Measurements from ENCODE around the gene MTHFR. TPM values are rescaled to one million over a fixed set of nuclear protein-coding genes. Genes with fewer than 3 reads are reported as not detected.

Gene MTHFR
- polyA plus RNA-seq, 1 of the 3 experiments (the other 2 are of a cell fraction) = 5.3 TPM

DNA sequence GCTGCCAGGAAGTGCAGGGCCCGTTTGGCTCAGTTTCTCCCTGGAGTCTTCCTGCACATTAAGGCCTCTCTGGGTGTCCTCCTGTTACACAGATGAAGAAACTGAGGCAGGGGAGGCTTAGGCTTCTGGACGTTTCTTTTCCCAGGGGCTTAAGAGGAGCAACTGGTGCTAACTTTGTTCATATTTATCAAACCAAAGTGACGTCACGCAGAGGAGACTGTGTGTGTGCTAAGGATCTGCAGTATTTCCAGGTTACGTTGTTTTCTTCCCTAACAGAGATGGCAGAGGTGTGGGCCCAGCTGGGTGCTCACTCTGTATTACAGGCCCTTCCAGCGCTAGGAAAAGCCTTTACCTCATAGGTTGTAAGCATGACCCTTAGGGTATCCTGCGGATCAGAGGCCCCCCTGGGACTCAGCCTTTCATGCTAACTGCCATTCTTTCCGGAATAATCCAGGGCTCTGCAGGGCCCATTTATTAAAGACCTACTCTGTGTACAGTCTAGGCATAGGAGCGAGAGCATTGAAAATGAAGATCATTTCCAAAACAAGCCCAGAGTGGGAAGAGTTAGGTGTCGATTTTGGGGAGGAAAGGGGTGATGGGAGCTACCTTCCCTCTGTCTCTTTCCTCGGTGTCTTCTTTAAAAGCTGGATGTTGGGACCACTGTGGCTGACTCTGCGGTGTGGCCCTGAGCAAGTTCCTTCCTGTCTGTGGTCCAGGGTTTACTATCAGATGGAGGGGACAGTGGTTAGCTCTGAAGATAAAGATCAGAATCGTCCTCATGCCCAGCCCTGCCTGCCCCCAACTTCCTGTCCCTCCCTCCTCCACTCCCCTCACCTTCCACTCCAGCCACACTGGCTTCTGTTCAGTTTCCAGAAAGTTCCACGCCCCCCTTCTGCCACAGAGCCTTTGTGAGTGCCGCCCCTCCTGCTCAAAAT, 65.2 kb downstream of the MTHFR start (continued):
- TF ChIP-seq POLR2AphosphoS5 (IDR thresholded peaks at IDR 0.05; ENCODE audit: low read depth, low read length) (no peak), ELF1 (IDR thresholded peaks at IDR 0.05) (no peak), GABPA (IDR thresholded peaks at IDR 0.05; ENCODE audit: low read depth) (no peak)
- TF ChIP-seq, protein P1, sequence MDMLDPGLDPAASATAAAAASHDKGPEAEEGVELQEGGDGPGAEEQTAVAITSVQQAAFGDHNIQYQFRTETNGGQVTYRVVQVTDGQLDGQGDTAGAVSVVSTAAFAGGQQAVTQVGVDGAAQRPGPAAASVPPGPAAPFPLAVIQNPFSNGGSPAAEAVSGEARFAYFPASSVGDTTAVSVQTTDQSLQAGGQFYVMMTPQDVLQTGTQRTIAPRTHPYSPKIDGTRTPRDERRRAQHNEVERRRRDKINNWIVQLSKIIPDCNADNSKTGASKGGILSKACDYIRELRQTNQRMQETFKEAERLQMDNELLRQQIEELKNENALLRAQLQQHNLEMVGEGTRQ (IDR thresholded peaks at IDR 0.05; ENCODE audit: borderline replicate concordance, low read depth, low read length) = no peak
- TF ChIP-seq, protein P2, sequence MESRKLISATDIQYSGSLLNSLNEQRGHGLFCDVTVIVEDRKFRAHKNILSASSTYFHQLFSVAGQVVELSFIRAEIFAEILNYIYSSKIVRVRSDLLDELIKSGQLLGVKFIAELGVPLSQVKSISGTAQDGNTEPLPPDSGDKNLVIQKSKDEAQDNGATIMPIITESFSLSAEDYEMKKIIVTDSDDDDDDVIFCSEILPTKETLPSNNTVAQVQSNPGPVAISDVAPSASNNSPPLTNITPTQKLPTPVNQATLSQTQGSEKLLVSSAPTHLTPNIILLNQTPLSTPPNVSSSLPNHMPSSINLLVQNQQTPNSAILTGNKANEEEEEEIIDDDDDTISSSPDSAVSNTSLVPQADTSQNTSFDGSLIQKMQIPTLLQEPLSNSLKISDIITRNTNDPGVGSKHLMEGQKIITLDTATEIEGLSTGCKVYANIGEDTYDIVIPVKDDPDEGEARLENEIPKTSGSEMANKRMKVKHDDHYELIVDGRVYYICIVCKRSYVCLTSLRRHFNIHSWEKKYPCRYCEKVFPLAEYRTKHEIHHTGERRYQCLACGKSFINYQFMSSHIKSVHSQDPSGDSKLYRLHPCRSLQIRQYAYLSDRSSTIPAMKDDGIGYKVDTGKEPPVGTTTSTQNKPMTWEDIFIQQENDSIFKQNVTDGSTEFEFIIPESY (IDR thresholded peaks at IDR 0.05; ENCODE audit: borderline replicate concordance, low read depth) = no peak

DNA sequence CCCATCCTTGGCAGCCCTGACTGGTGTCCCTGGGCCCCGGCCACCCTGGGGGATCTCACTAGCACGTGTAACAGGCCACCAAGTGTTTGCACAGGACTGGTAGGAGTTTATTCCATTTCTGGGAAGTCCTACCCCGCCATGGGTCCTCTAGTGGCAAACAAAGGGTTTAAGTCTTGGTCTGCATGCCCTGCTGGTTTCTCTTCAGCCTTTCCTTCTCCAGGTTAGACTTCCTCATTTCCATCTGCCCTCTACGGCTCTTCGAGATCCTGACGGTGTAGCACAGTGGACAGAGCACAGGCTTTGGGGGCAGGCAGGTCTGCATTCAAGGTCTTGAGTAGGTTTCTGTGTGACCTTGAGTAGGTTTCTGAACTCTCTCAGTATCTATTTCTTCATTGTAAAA, 67.0 kb downstream of the MTHFR start:
- H3K4me1 ChIP-seq (ENCODE audit: control insufficient read depth in 1 of 2, insufficient read depth in 2 of 2, low read depth in 1 of 2, low read length in 1 of 2) = peaks cover 0 to 18% of the 10 kb centered on the region in 2 experiments; a peak in 2 of 4 replicates
- TF ChIP-seq POLR2AphosphoS5 (IDR thresholded peaks at IDR 0.05; ENCODE audit: low read depth, low read length) (no peak), NRF1 (IDR thresholded peaks at IDR 0.05; ENCODE audit: low read depth, low read length) (no peak), FOXM1 (IDR thresholded peaks at IDR 0.05; ENCODE audit: low read depth) (no peak), YY1 (IDR thresholded peaks at IDR 0.05; ENCODE audit: low read depth) (no peak), RFX5 (IDR thresholded peaks at IDR 0.05; ENCODE audit: low read length) (no peak), CHD2 (IDR thresholded peaks at IDR 0.05; ENCODE audit: low read length, partially characterized antibody) (no peak), GABPA (IDR thresholded peaks at IDR 0.05; ENCODE audit: low read depth) (no peak), TEAD4 (IDR thresholded peaks at IDR 0.05; ENCODE audit: borderline replicate concordance, insufficient read depth) (no peak), ELF1 (IDR thresholded peaks at IDR 0.05) (no peak), RAD21 (IDR thresholded peaks at IDR 0.05; ENCODE audit: low read length) (no peak), MXI1 (IDR thresholded peaks at IDR 0.05; ENCODE audit: low read depth, low read length) (no peak)
- TF ChIP-seq, protein P3, sequence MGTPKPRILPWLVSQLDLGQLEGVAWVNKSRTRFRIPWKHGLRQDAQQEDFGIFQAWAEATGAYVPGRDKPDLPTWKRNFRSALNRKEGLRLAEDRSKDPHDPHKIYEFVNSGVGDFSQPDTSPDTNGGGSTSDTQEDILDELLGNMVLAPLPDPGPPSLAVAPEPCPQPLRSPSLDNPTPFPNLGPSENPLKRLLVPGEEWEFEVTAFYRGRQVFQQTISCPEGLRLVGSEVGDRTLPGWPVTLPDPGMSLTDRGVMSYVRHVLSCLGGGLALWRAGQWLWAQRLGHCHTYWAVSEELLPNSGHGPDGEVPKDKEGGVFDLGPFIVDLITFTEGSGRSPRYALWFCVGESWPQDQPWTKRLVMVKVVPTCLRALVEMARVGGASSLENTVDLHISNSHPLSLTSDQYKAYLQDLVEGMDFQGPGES (IDR thresholded peaks at IDR 0.05; ENCODE audit: low read depth, low read length) = no peak
- TF ChIP-seq, protein P4, sequence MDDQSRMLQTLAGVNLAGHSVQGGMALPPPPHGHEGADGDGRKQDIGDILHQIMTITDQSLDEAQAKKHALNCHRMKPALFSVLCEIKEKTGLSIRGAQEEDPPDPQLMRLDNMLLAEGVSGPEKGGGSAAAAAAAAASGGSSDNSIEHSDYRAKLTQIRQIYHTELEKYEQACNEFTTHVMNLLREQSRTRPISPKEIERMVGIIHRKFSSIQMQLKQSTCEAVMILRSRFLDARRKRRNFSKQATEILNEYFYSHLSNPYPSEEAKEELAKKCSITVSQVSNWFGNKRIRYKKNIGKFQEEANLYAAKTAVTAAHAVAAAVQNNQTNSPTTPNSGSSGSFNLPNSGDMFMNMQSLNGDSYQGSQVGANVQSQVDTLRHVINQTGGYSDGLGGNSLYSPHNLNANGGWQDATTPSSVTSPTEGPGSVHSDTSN (IDR thresholded peaks at IDR 0.05) = no peak
- TF ChIP-seq, protein P1 (IDR thresholded peaks at IDR 0.05; ENCODE audit: borderline replicate concordance, low read depth, low read length) = no peak
- TF ChIP-seq, protein P5, sequence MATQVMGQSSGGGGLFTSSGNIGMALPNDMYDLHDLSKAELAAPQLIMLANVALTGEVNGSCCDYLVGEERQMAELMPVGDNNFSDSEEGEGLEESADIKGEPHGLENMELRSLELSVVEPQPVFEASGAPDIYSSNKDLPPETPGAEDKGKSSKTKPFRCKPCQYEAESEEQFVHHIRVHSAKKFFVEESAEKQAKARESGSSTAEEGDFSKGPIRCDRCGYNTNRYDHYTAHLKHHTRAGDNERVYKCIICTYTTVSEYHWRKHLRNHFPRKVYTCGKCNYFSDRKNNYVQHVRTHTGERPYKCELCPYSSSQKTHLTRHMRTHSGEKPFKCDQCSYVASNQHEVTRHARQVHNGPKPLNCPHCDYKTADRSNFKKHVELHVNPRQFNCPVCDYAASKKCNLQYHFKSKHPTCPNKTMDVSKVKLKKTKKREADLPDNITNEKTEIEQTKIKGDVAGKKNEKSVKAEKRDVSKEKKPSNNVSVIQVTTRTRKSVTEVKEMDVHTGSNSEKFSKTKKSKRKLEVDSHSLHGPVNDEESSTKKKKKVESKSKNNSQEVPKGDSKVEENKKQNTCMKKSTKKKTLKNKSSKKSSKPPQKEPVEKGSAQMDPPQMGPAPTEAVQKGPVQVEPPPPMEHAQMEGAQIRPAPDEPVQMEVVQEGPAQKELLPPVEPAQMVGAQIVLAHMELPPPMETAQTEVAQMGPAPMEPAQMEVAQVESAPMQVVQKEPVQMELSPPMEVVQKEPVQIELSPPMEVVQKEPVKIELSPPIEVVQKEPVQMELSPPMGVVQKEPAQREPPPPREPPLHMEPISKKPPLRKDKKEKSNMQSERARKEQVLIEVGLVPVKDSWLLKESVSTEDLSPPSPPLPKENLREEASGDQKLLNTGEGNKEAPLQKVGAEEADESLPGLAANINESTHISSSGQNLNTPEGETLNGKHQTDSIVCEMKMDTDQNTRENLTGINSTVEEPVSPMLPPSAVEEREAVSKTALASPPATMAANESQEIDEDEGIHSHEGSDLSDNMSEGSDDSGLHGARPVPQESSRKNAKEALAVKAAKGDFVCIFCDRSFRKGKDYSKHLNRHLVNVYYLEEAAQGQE (IDR thresholded peaks at IDR 0.05; ENCODE audit: low read depth, low read length) = no peak
- TF ChIP-seq, protein P6, sequence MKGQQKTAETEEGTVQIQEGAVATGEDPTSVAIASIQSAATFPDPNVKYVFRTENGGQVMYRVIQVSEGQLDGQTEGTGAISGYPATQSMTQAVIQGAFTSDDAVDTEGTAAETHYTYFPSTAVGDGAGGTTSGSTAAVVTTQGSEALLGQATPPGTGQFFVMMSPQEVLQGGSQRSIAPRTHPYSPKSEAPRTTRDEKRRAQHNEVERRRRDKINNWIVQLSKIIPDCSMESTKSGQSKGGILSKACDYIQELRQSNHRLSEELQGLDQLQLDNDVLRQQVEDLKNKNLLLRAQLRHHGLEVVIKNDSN (IDR thresholded peaks at IDR 0.05; ENCODE audit: borderline replicate concordance, low read depth) = no peak
- no peak for DNase-seq
- H3K4me3 ChIP-seq (ENCODE audit: low read depth in 2 of 2, low read length in 1 of 2) = no peak overlapping the region
- 97% methylated on average over 6 of the region's 6 CpGs for WGBS (ENCODE audit: low lambda C conversion rate)
- CTCF ChIA-PET = interaction anchor here (1.2 to 4.7 kb wide), 2 partner anchors 18 to 88 kb away, joined by 4 to 48 read pairs; no protein-coding TSS in a partner anchor
- H2AFZ ChIP-seq (ENCODE audit: low read depth) = no peak overlapping the region
- no peaks in the 10 kb centered on the region for H3K9me2 ChIP-seq
- peaks cover 8% of the 10 kb centered on the region for H3F3A ChIP-seq (replicated peaks; ENCODE audit: insufficient read depth)
- H4K20me1 ChIP-seq (ENCODE audit: insufficient read depth) = no peaks in the 10 kb centered on the region
- H3K27me3 ChIP-seq (ENCODE audit: insufficient read depth) = no peaks in the 10 kb centered on the region
- no peaks in the 10 kb centered on the region for H3K9me3 ChIP-seq
- no peak overlapping the region for H3K27ac ChIP-seq (ENCODE audit: low read depth in 2 of 2, low read length in 1 of 2)
- H3K9ac ChIP-seq = no peak overlapping the region
- H3K4me2 ChIP-seq = no peak overlapping the region
- H3K79me2 ChIP-seq (ENCODE audit: insufficient read depth) = peaks cover 10% of the 10 kb centered on the region; the same call in 1 of the 2 replicates
- POLR2A ChIA-PET = no interaction called here
- H3K36me3 ChIP-seq (replicated peaks in 1 of 2; ENCODE audit: control insufficient read depth in 1 of 2, insufficient read depth in 2 of 2, low read length in 1 of 2) = no peaks in the 10 kb centered on the region

Measured in SK-N-SH (cell line).